H1 (cell line): ENCODE data around the gene TMEM250. TPM values are rescaled to one million over a fixed set of nuclear protein-coding genes. Genes with fewer than 3 reads are reported as not detected.

ENCODE experiments used
- CTCF ChIA-PET: fragments of 300-600 bp; sonication (Branson Sonifier 250); formaldehyde crosslinking; loops from one replicate; lab custom pipeline; 2021; ENCODE audit not compliant: partially characterized antibody; lab: Charles Lee
- POLR2A ChIA-PET: fragments of 300-600 bp; sonication (Branson Sonifier 250); formaldehyde crosslinking; loops from one replicate; lab custom pipeline; 2021; ENCODE audit warnings: inconsistent platforms; ENCODE audit not compliant: partially characterized antibody; lab: Charles Lee
- DNase-seq, 2 experiments: peaks; one replicate each; pipeline versions ENCODE4 v3.0.0 to v3.0.0-alpha.2; 2010 to 2022; ENCODE audit warnings: low spot score in 2 of 2, low read depth in 1 of 2, mixed read lengths in 1 of 2
- FAIRE-seq: peaks from 2 replicates; lab custom pipeline; 2011; peaks lifted over from hg19 to GRCh38; lab: Jason Lieb, UNC
- H2AFZ ChIP-seq: 2 replicates; pipeline ENCODE4 v1.8.1; 2012; ENCODE audit warnings: low read length, inconsistent platforms
- H2AK5ac ChIP-seq: 2 replicates; pipeline ENCODE4 v1.6.1; 2013; ENCODE audit warnings: low read depth, low read length
- H2BK120ac ChIP-seq: replicated peaks from 2 replicates; pipeline ENCODE3; 2013; ENCODE audit warnings: low read depth, low read length, inconsistent platforms
- H2BK12ac ChIP-seq: 2 replicates; pipeline ENCODE4 v1.6.1; 2013; ENCODE audit warnings: low read depth, low read length
- H2BK15ac ChIP-seq: 2 replicates; pipeline ENCODE4 v1.6.1; 2013; ENCODE audit warnings: low read length
- H2BK20ac ChIP-seq: 2 replicates; pipeline ENCODE4 v1.6.1; 2013; ENCODE audit warnings: low read length
- H2BK5ac ChIP-seq: 2 replicates; pipeline ENCODE4 v1.6.1; 2013; ENCODE audit warnings: low read depth, low read length
- H3K14ac ChIP-seq: 2 replicates; pipeline ENCODE4 v1.6.1; 2013; ENCODE audit warnings: inconsistent platforms; ENCODE audit not compliant: insufficient read length
- H3K18ac ChIP-seq: 2 replicates; pipeline ENCODE4 v1.6.1; 2013; ENCODE audit warnings: low read length; ENCODE audit errors: extremely low read depth
- H3K23ac ChIP-seq: 2 replicates; pipeline ENCODE4 v1.6.1; 2013; ENCODE audit warnings: inconsistent platforms; ENCODE audit not compliant: insufficient read length
- H3K23me2 ChIP-seq: 2 replicates; pipeline ENCODE4 v1.6.1; 2013; ENCODE audit warnings: low read depth, low read length
- H3K27ac ChIP-seq: 2 replicates; pipeline ENCODE4 v1.6.1; 2011; ENCODE audit warnings: low read depth, low read length, inconsistent platforms
- H3K27me3 ChIP-seq, 4 experiments: replicated peaks in 1 of 4; 1 replicate in 1 of 4; 2 replicates in 3 of 4; pipeline versions ENCODE4 v1.6.1 to v1.8.1; 2011 to 2013; ENCODE audit warnings: low read length in 3 of 4, mild to moderate bottlenecking in 3 of 4, inconsistent platforms in 2 of 4, mixed read lengths in 2 of 4, moderate library complexity in 1 of 4; ENCODE audit not compliant: control insufficient read depth in 3 of 4, insufficient read depth in 3 of 4; ENCODE audit errors: extremely low read depth in 1 of 4
- H3K36me3 ChIP-seq, 4 experiments: 2 replicates each; pipeline versions ENCODE4 v1.6.1 to v1.8.1; 2011 to 2013; ENCODE audit warnings: mild to moderate bottlenecking in 4 of 4, low read length in 3 of 4, moderate library complexity in 2 of 4, control low read depth in 1 of 4, inconsistent platforms in 1 of 4; ENCODE audit not compliant: insufficient read depth in 4 of 4, control insufficient read depth in 2 of 4
- H3K4ac ChIP-seq: replicated peaks from 2 replicates; pipeline ENCODE3; 2013; ENCODE audit warnings: low read length, low read depth, mixed read lengths, inconsistent platforms; ENCODE audit not compliant: insufficient read length
- H3K4me1 ChIP-seq, 4 experiments: replicated peaks in 1 of 4; 1 replicate in 1 of 4; 2 replicates in 3 of 4; pipeline versions ENCODE4 v1.6.1 to v1.8.1; 2011 to 2013; ENCODE audit warnings: low read length in 3 of 4, inconsistent platforms in 2 of 4, mixed read lengths in 1 of 4; ENCODE audit not compliant: insufficient read depth in 4 of 4, control insufficient read depth in 3 of 4
- H3K4me2 ChIP-seq, 2 experiments: 2 replicates each; pipeline versions ENCODE4 v1.6.1 to v1.8.1; 2011 to 2013; ENCODE audit warnings: low read depth in 2 of 2, low read length in 2 of 2, control low read depth in 1 of 2, inconsistent platforms in 1 of 2, mild to moderate bottlenecking in 1 of 2; ENCODE audit not compliant: insufficient read depth in 1 of 2
- H3K4me3 ChIP-seq, 4 experiments: fragments of 200-600, 300-600 bp in 1 of 4; sonication (generic), shearing (Covaris generic), sonication (Bioruptor Twin) in 1 of 4; 2 replicates each; pipeline versions ENCODE4 v1.5.1 to v1.8.1; 2011 to 2016; ENCODE audit warnings: low read length in 4 of 4, low read depth in 3 of 4, control low read depth in 2 of 4, inconsistent platforms in 2 of 4, mild to moderate bottlenecking in 2 of 4, mixed read lengths in 1 of 4, moderate library complexity in 1 of 4; ENCODE audit not compliant: insufficient read depth in 2 of 4; ENCODE audit errors: extremely low read depth in 1 of 4
- H3K56ac ChIP-seq: replicated peaks from 2 replicates; pipeline ENCODE3; 2013; ENCODE audit warnings: low read depth, mild to moderate bottlenecking, mixed read lengths, low read length, inconsistent platforms; ENCODE audit not compliant: insufficient read length
- H3K79me1 ChIP-seq: 2 replicates; pipeline ENCODE4 v1.6.1; 2013; ENCODE audit warnings: low read depth, low read length, control low read depth
- H3K79me2 ChIP-seq, 2 experiments: 2 replicates each; pipeline versions ENCODE4 v1.6.1 to v1.8.1; 2012 to 2013; ENCODE audit warnings: low read length in 2 of 2, mild to moderate bottlenecking in 2 of 2, inconsistent platforms in 1 of 2; ENCODE audit not compliant: insufficient read depth in 2 of 2, control insufficient read depth in 1 of 2
- H3K9ac ChIP-seq, 4 experiments: replicated peaks in 1 of 4; 1 replicate in 1 of 4; 2 replicates in 3 of 4; pipeline versions ENCODE4 v1.6.1 to v1.8.1; 2011 to 2013; ENCODE audit warnings: low read depth in 3 of 4, low read length in 3 of 4, control low read depth in 2 of 4, mild to moderate bottlenecking in 2 of 4, moderate library complexity in 2 of 4, inconsistent platforms in 1 of 4; ENCODE audit errors: extremely low read depth in 1 of 4
- H3K9me3 ChIP-seq, 2 experiments: 2 replicates each; pipeline versions ENCODE4 v1.6.1 to v1.8.1; 2012 to 2013; ENCODE audit warnings: mild to moderate bottlenecking in 2 of 2, moderate library complexity in 2 of 2, control low read depth in 1 of 2, inconsistent platforms in 1 of 2, low read depth in 1 of 2, low read length in 1 of 2, mixed read lengths in 1 of 2; ENCODE audit not compliant: insufficient read depth in 2 of 2
- H4K20me1 ChIP-seq, 2 experiments: replicated peaks in 1 of 2; 2 replicates each; pipeline versions ENCODE3 to v1.8.1; 2011 to 2013; ENCODE audit warnings: inconsistent platforms in 2 of 2, low read length in 2 of 2, mild to moderate bottlenecking in 1 of 2; ENCODE audit not compliant: insufficient read depth in 2 of 2, control insufficient read depth in 1 of 2
- H4K5ac ChIP-seq: 2 replicates; pipeline ENCODE4 v1.6.1; 2013; ENCODE audit warnings: low read length, low read depth, mixed read lengths, inconsistent platforms; ENCODE audit not compliant: insufficient read length
- H4K8ac ChIP-seq: 2 replicates; pipeline ENCODE4 v1.8.0; 2013; ENCODE audit warnings: mild to moderate bottlenecking, moderate library complexity, low read length, inconsistent platforms; ENCODE audit not compliant: insufficient read depth; ENCODE audit errors: extremely low read depth
- H4K91ac ChIP-seq: replicated peaks from 2 replicates; pipeline ENCODE3; 2013; ENCODE audit warnings: low read length, mixed read lengths, inconsistent platforms; ENCODE audit not compliant: insufficient read length
- ATF3 ChIP-seq: IDR thresholded peaks from 2 replicates; pipeline ENCODE4 v1.6.1; 2011; ENCODE audit warnings: low read depth, mild to moderate bottlenecking, low read length; ENCODE audit not compliant: insufficient read depth
- MAX ChIP-seq: IDR thresholded peaks from 2 replicates; pipeline ENCODE4 v1.6.1; 2012; ENCODE audit warnings: inconsistent platforms
- WGBS, 2 experiments: shearing (Covaris generic) in 1 of 2; methylation state at CpG; one replicate each; pipeline versions ENCODE4 v1.1.6 to v1.1.7; 2013 to 2015; ENCODE audit warnings: low lambda C conversion rate in 2 of 2, mixed read lengths in 2 of 2, inconsistent platforms in 1 of 2, low coverage in 1 of 2, missing lambda C conversion rate in 1 of 2; ENCODE audit not compliant: insufficient replicate concordance in 2 of 2, insufficient coverage in 1 of 2, insufficient read length in 1 of 2; ENCODE audit errors: extremely low coverage in 1 of 2, missing lambda C conversion rate in 1 of 2; 5-methylcytosine and 5-hydroxymethylcytosine counted together
- polyA plus RNA-seq, 7 experiments: library from polyadenylated mRNA; depleted of rRNA in 3 of 7; stranded (reverse) in 5 of 7; unstranded in 2 of 7; fragments of >200 nt in 5 of 7; fragments of 200-250 nt in 2 of 7; gene quantifications; 1 replicate in 5 of 7; 2 replicates in 1 of 7; 4 replicates in 1 of 7; pipeline versions ENCODE4 v1.2.1 to v1.2.3, GENCODE V29; 2011 to 2013; ENCODE audit warnings: missing spikeins in 2 of 7, mixed read lengths in 2 of 7
- total RNA-seq: library from RNA; stranded (reverse); fragmentation: NEBNext Ultra II Directional; extraction: Animal tissue kit (Norgen Biotek cat#: 25700); gene quantifications from 2 replicates; pipeline ENCODE4 v1.2.1, GENCODE V29; 2021

Gene TMEM250
- total and polyA plus RNA-seq, 2 of the 8 experiments (the other 6 are each of a cell fraction or from before 2014, with no cell fraction given): 22.3 to 34.9 TPM

- Histone ChIP-seq H3K14ac (no peak overlapping the region), H3K9ac (no peak overlapping the region), H3K18ac (peak overlapping the region; percentile 52), H4K91ac (peak overlapping the region; percentile 86), H2AFZ (no peak overlapping the region), H3K79me1 (no peaks in the 10 kb centered on the region), H2BK12ac (peak overlapping the region; percentile 81; the same call in 1 of the 2 replicates), H3K9me3 (no peaks in the 10 kb centered on the region), H3K36me3 (no peaks in the 10 kb centered on the region), H2BK5ac (peak overlapping the region; percentile 90; the same call in 1 of the 2 replicates), H3K79me2 (no peaks in the 10 kb centered on the region), H2BK20ac (peak overlapping the region; percentile 98; the same call in 1 of the 2 replicates), H3K4me2 (no peak overlapping the region; a peak in 1 of 4 replicates), H2AK5ac (no peak overlapping the region), H3K27me3 (peaks cover 4 to 10% (median 10%) of the 10 kb centered on the region in 4 experiments; a peak in 6 of 7 replicates), H4K8ac (peak overlapping the region; percentile 60; the same call in 1 of the 2 replicates), H4K20me1 (no peaks in the 10 kb centered on the region), H2BK120ac (peak overlapping the region; percentile 79), H2BK15ac (no peak overlapping the region), H3K4me1 (peaks cover 3 to 28% (median 18%) of the 10 kb centered on the region in 4 experiments), H3K4ac (no peak overlapping the region), H3K23me2 (peaks cover under 1% of the 10 kb centered on the region; the same call in 1 of the 2 replicates), H4K5ac (peak overlapping the region; percentile 8), H3K27ac (no peak overlapping the region), H3K56ac (peak overlapping the region; percentile 70), H3K4me3 (0 out of 8 replicates have a peak overlapping the region, but pooled peaks of 1 of the 4 experiments have one; percentile 20), H3K23ac (no peak overlapping the region)
- CTCF ChIA-PET: interaction anchor here (0.5 to 3.0 kb wide), 51 partner anchors 9 to 572 kb away, joined by 3 to 15 read pairs (median 4); no protein-coding TSS in a partner anchor
- 18% methylated on average over 9 of the region's 9 CpGs; no CpG with 5 or more reads in 1 of the 2 experiments for WGBS, 2 experiments
- DNase-seq (peak; percentile 66 to 95), FAIRE-seq (peak; percentile 81)
- POLR2A ChIA-PET: interaction anchor here (0.8 to 1.2 kb wide), 5 partner anchors 10 to 1439 kb away, joined by 3 to 4 read pairs (median 3); partner anchors contain the start of gene LHX3
- TF ChIP-seq MAX: peak; percentile 61; the same call in 1 of the 2 replicates
- no peak for TF ChIP-seq ATF3
Measured at GRCh38 chr9:136138566-136138965, 19.9 kb upstream of the TMEM250 start.
